HEK293T (cell line): ENCODE results near the gene CD300H.
"Not testable (repeated sequence)": the region's sequence is repeated elsewhere in the genome, so short reads cannot be mapped to it uniquely, and the experiment has no call there.

Experiments used
- CTCF ChIA-PET: fragments of 350-600 bp; formaldehyde crosslinking; extraction: SDS; loops from one replicate; lab custom pipeline; 2021; ENCODE audit warnings: antibody characterized with exemption, inconsistent platforms; lab: Yijun Ruan, JAX
- POLR2A ChIA-PET: fragments of 350-600 bp; formaldehyde crosslinking; extraction: SDS; loops from one replicate; lab custom pipeline; 2020; ENCODE audit warnings: antibody characterized with exemption, inconsistent platforms; lab: Yijun Ruan, JAX
- DNase-seq: peaks from one replicate; pipeline ENCODE4 v3.0.0; 2012; ENCODE audit warnings: mixed read lengths; ENCODE audit errors: extremely low spot score
- ARNT ChIP-seq: fragments of 450-650 bp; IDR thresholded peaks from 2 replicates; pipeline ENCODE4 v1.6.1; 2017; ENCODE audit warnings: mild to moderate bottlenecking
- BHLHE40 ChIP-seq: fragments of 450-650 bp; IDR thresholded peaks from 2 replicates; pipeline ENCODE4 v1.6.1; 2016; ENCODE audit warnings: mild to moderate bottlenecking, moderate library complexity, borderline replicate concordance
- CTBP1 ChIP-seq: fragments of 450-650 bp; IDR thresholded peaks from 2 replicates; pipeline ENCODE4 v1.6.1; 2016; ENCODE audit warnings: borderline replicate concordance
- ELF4 ChIP-seq: fragments of 450-650 bp; IDR thresholded peaks from 2 replicates; pipeline ENCODE4 v1.6.1; 2017; ENCODE audit warnings: antibody characterized with exemption
- FOXA1 ChIP-seq: fragments of 450-650 bp; IDR thresholded peaks from 2 replicates; pipeline ENCODE4 v1.6.1; 2016; ENCODE audit warnings: mild to moderate bottlenecking
- FOXK2 ChIP-seq: fragments of 450-650 bp; IDR thresholded peaks from 2 replicates; pipeline ENCODE4 v1.6.1; 2016; ENCODE audit warnings: mild to moderate bottlenecking
- FOXM1 ChIP-seq: fragments of 450-650 bp; IDR thresholded peaks from 2 replicates; pipeline ENCODE4 v1.6.1; 2017; ENCODE audit warnings: mild to moderate bottlenecking, borderline replicate concordance
- HDGF ChIP-seq: fragments of 450-650 bp; IDR thresholded peaks from 2 replicates; pipeline ENCODE4 v1.6.1; 2017; ENCODE audit warnings: antibody characterized with exemption, borderline replicate concordance
- L3MBTL2 ChIP-seq: fragments of 450-650 bp; conservative IDR thresholded peaks from 2 replicates; pipeline ENCODE4 v1.6.1; 2016; ENCODE audit warnings: mild to moderate bottlenecking
- LEF1 ChIP-seq: fragments of 450-650 bp; IDR thresholded peaks from 2 replicates; pipeline ENCODE4 v1.6.1; 2017; ENCODE audit warnings: mild to moderate bottlenecking, borderline replicate concordance
- NFRKB ChIP-seq: fragments of 450-650 bp; IDR thresholded peaks from 2 replicates; pipeline ENCODE4 v1.6.1; 2016; ENCODE audit warnings: mild to moderate bottlenecking, moderate library complexity
- PKNOX1 ChIP-seq: fragments of 450-650 bp; IDR thresholded peaks from 2 replicates; pipeline ENCODE4 v1.6.1; 2016
- SP1 ChIP-seq: fragments of 450-650 bp; IDR thresholded peaks from 2 replicates; pipeline ENCODE4 v1.6.1; 2017
- SUZ12 ChIP-seq: fragments of 450-650 bp; IDR thresholded peaks from 2 replicates; pipeline ENCODE4 v1.6.1; 2016; ENCODE audit warnings: mild to moderate bottlenecking
- TARDBP ChIP-seq: fragments of 450-650 bp; IDR thresholded peaks from 2 replicates; pipeline ENCODE4 v1.6.1; 2016
- ZNF384 ChIP-seq: fragments of 450-650 bp; IDR thresholded peaks from 2 replicates; pipeline ENCODE4 v1.6.1; 2016

CD300H gene

GRCh38 chr17:74579900-74580299 is 12.6 kb upstream of the CD300H start:
- TF ChIP-seq NFRKB = no peak
- TF ChIP-seq ZNF384 = no peak
- no peak for TF ChIP-seq FOXM1
- no peak for TF ChIP-seq TARDBP
- TF ChIP-seq CTBP1 = no peak
- no peak for TF ChIP-seq L3MBTL2
- TF ChIP-seq ARNT = no peak
- no peak for TF ChIP-seq FOXK2
- no peak for TF ChIP-seq BHLHE40
- no peak for DNase-seq
- POLR2A ChIA-PET = no interaction called here
- CTCF ChIA-PET = interaction anchor here (1.0 kb wide), 1 partner anchor 14 kb away, joined by 7 read pairs; no protein-coding TSS in a partner anchor

GRCh38 chr17:74578979-74579378 is 11.7 kb upstream of the CD300H start:
- ChIA-PET POLR2A (no interaction called here), CTCF (interaction anchor here (1.0 kb wide), 1 partner anchor 13 kb away, joined by 7 read pairs; no protein-coding TSS in a partner anchor)
- DNase-seq = no peak
- TF ChIP-seq FOXK2 (no peak), FOXM1 (no peak), SP1 (no peak), BHLHE40 (no peak), FOXA1 (no peak), TARDBP (no peak), ZNF384 (no peak)

- CTCF ChIA-PET = interaction anchor here (0.7 to 1.0 kb wide), 2 partner anchors 9 to 111 kb away, joined by 3 to 5 read pairs; no protein-coding TSS in a partner anchor
- POLR2A ChIA-PET = no interaction called here
- DNase-seq = no peak
- TF ChIP-seq PKNOX1 = no peak
- TF ChIP-seq ELF4 = no peak
- no peak for TF ChIP-seq FOXA1
- TF ChIP-seq CTBP1 = no peak
- no peak for TF ChIP-seq FOXM1
- TF ChIP-seq TARDBP = no peak
- TF ChIP-seq SUZ12 = no peak
- TF ChIP-seq HDGF = no peak
- no peak for TF ChIP-seq BHLHE40
- TF ChIP-seq NFRKB = no peak
- TF ChIP-seq LEF1 = no peak
- TF ChIP-seq ZNF384 = no peak
- TF ChIP-seq SP1 = no peak
- TF ChIP-seq ARNT = no peak
These were observed 7.3 kb upstream of the CD300H start for GRCh38 chr17:74574489-74575142.

- CTCF ChIA-PET, POLR2A ChIA-PET, DNase-seq: not testable (repeated sequence)
These were observed 6.3 kb upstream of the CD300H start for GRCh38 chr17:74573635-74574034.

GRCh38 chr17:74573169-74573568 is 5.9 kb upstream of the CD300H start:
- ChIA-PET POLR2A (no interaction called here), CTCF (no interaction called here)
- TF ChIP-seq LEF1 (no peak), FOXK2 (no peak), FOXA1 (no peak), NFRKB (no peak), FOXM1 (no peak), SUZ12 (no peak), L3MBTL2 (no peak), TARDBP (no peak), BHLHE40 (no peak), HDGF (no peak), ARNT (no peak), ELF4 (no peak), SP1 (no peak), ZNF384 (no peak), CTBP1 (no peak), PKNOX1 (no peak)
- no peak for DNase-seq

- no peak for TF ChIP-seq FOXM1
- TF ChIP-seq FOXA1 = no peak
- no peak for TF ChIP-seq BHLHE40
- no peak for TF ChIP-seq ARNT
- no peak for TF ChIP-seq ELF4
- TF ChIP-seq CTBP1 = no peak
- no peak for TF ChIP-seq HDGF
- TF ChIP-seq NFRKB = no peak
- no peak for TF ChIP-seq TARDBP
- TF ChIP-seq L3MBTL2 = no peak
- POLR2A ChIA-PET = no interaction called here
- CTCF ChIA-PET = no interaction called here
- DNase-seq = no peak
These were observed 4.4 kb upstream of the CD300H start for GRCh38 chr17:74571621-74572270.
